T-helper 1 cell treated with Interleukin-12 subunit alpha and Interleukin-12 subunit beta and Interleukin-4 antibody, amounts not matched to agents 30 μg/mL and 1 μg/mL, for 36 hours (primary cell): ENCODE data around the gene STRIP2.

Source experiments
- H3K27ac Mint-ChIP-seq: one replicate; pipeline ENCODE4 v1.8.0; 2021; ENCODE audit warnings: mild to moderate bottlenecking, mixed read lengths
- H3K27me3 Mint-ChIP-seq: one replicate; pipeline ENCODE4 v1.8.0; 2021; ENCODE audit warnings: low read depth, mixed read lengths
- H3K36me3 Mint-ChIP-seq: one replicate; pipeline ENCODE4 v1.8.0; 2021; ENCODE audit warnings: low read depth, mixed read lengths
- H3K4me1 Mint-ChIP-seq: one replicate; pipeline ENCODE4 v1.8.0; 2021; ENCODE audit warnings: low read depth, mixed read lengths
- H3K4me3 Mint-ChIP-seq: one replicate; pipeline ENCODE4 v1.8.0; 2021; ENCODE audit warnings: mild to moderate bottlenecking, moderate library complexity, mixed read lengths
- H3K9me3 Mint-ChIP-seq: one replicate; pipeline ENCODE4 v1.8.0; 2021; ENCODE audit warnings: mixed read lengths

Gene STRIP2

GRCh38 chr7:129433847-129434674, at the start of gene STRIP2:
Gene STRIP2, plus strand, starts transcription at chr7:129434432. Its CDS starts 41 bp downstream, at chr7:129434473.
- Mint-ChIP-seq H3K27ac (peak within 1 kb of the TSS; percentile 94), H3K36me3 (peaks cover 7% of the 10 kb centered on the region), H3K27me3 (peaks cover 12% of the 10 kb centered on the region), H3K9me3 (no peaks in the 10 kb centered on the region), H3K4me3 (peak within 1 kb of the TSS; percentile 98), H3K4me1 (peaks cover 38% of the 10 kb centered on the region)

GRCh38 chr7:129385116-129385515, 49.1 kb upstream of the STRIP2 start:
- H3K27ac Mint-ChIP-seq, result no peak overlapping the region
- peaks cover 18% of the 10 kb centered on the region for H3K36me3 Mint-ChIP-seq
- H3K9me3 Mint-ChIP-seq, result no peaks in the 10 kb centered on the region
- H3K4me1 Mint-ChIP-seq, result peaks cover 30% of the 10 kb centered on the region
- no peaks in the 10 kb centered on the region for H3K27me3 Mint-ChIP-seq
- no peak overlapping the region for H3K4me3 Mint-ChIP-seq

- Mint-ChIP-seq H3K27ac (no peak overlapping the region), H3K36me3 (peaks cover 18% of the 10 kb centered on the region)
Measured at GRCh38 chr7:129385598-129385997, 48.6 kb upstream of the STRIP2 start.

GRCh38 chr7:129386506-129386905, 47.7 kb upstream of the STRIP2 start:
- no peaks in the 10 kb centered on the region for H3K27me3 Mint-ChIP-seq
- H3K9me3 Mint-ChIP-seq, result no peaks in the 10 kb centered on the region
- no peak overlapping the region for H3K27ac Mint-ChIP-seq
- peaks cover 28% of the 10 kb centered on the region for H3K4me1 Mint-ChIP-seq
- no peak overlapping the region for H3K4me3 Mint-ChIP-seq
- peaks cover 18% of the 10 kb centered on the region for H3K36me3 Mint-ChIP-seq

More at GRCh38 chr7:129385598-129385997, 48.6 kb upstream of the STRIP2 start:
- no peak overlapping the region for H3K4me3 Mint-ChIP-seq
- H3K27me3 Mint-ChIP-seq, result no peaks in the 10 kb centered on the region
- H3K4me1 Mint-ChIP-seq, result peaks cover 30% of the 10 kb centered on the region
- H3K9me3 Mint-ChIP-seq, result no peaks in the 10 kb centered on the region

- Mint-ChIP-seq H3K27me3 (no peaks in the 10 kb centered on the region), H3K9me3 (no peaks in the 10 kb centered on the region), H3K27ac (no peak overlapping the region), H3K4me3 (no peak overlapping the region), H3K36me3 (peaks cover 15% of the 10 kb centered on the region), H3K4me1 (peaks cover 21% of the 10 kb centered on the region)
Measured at GRCh38 chr7:129387537-129387936, 46.7 kb upstream of the STRIP2 start.

GRCh38 chr7:129388333-129389098, 45.7 kb upstream of the STRIP2 start:
- H3K9me3 Mint-ChIP-seq, result no peaks in the 10 kb centered on the region
- peaks cover 15% of the 10 kb centered on the region for H3K36me3 Mint-ChIP-seq
- H3K4me1 Mint-ChIP-seq, result peaks cover 19% of the 10 kb centered on the region
- H3K27me3 Mint-ChIP-seq, result no peaks in the 10 kb centered on the region
- H3K4me3 Mint-ChIP-seq, result no peak overlapping the region
- H3K27ac Mint-ChIP-seq, result no peak overlapping the region

- Mint-ChIP-seq H3K4me3 (no peak overlapping the region), H3K27me3 (no peaks in the 10 kb centered on the region), H3K36me3 (peaks cover 17% of the 10 kb centered on the region), H3K27ac (no peak overlapping the region), H3K9me3 (no peaks in the 10 kb centered on the region), H3K4me1 (peaks cover 14% of the 10 kb centered on the region)
Measured at GRCh38 chr7:129389829-129390228, 44.4 kb upstream of the STRIP2 start.

GRCh38 chr7:129390314-129390713, 43.9 kb upstream of the STRIP2 start:
- no peaks in the 10 kb centered on the region for H3K9me3 Mint-ChIP-seq
- no peak overlapping the region for H3K27ac Mint-ChIP-seq
- H3K36me3 Mint-ChIP-seq, result peaks cover 18% of the 10 kb centered on the region
- no peaks in the 10 kb centered on the region for H3K27me3 Mint-ChIP-seq
- H3K4me1 Mint-ChIP-seq, result peaks cover 12% of the 10 kb centered on the region
- no peak overlapping the region for H3K4me3 Mint-ChIP-seq

GRCh38 chr7:129391546-129392171, 42.6 kb upstream of the STRIP2 start:
- Mint-ChIP-seq H3K36me3 (peaks cover 13% of the 10 kb centered on the region), H3K4me1 (peaks cover 6% of the 10 kb centered on the region), H3K4me3 (no peak overlapping the region), H3K9me3 (no peaks in the 10 kb centered on the region), H3K27me3 (no peaks in the 10 kb centered on the region), H3K27ac (no peak overlapping the region)

- Mint-ChIP-seq H3K4me1 (no peaks in the 10 kb centered on the region), H3K27ac (no peak overlapping the region), H3K9me3 (no peaks in the 10 kb centered on the region), H3K27me3 (no peaks in the 10 kb centered on the region), H3K36me3 (peaks cover 12% of the 10 kb centered on the region), H3K4me3 (no peak overlapping the region)
Measured at GRCh38 chr7:129393255-129393654, 41.0 kb upstream of the STRIP2 start.

GRCh38 chr7:129394101-129394500, 40.1 kb upstream of the STRIP2 start:
- H3K27ac Mint-ChIP-seq, result no peak overlapping the region
- peaks cover 9% of the 10 kb centered on the region for H3K36me3 Mint-ChIP-seq
- H3K4me3 Mint-ChIP-seq, result no peak overlapping the region
- no peaks in the 10 kb centered on the region for H3K9me3 Mint-ChIP-seq
- no peaks in the 10 kb centered on the region for H3K4me1 Mint-ChIP-seq
- H3K27me3 Mint-ChIP-seq, result no peaks in the 10 kb centered on the region

GRCh38 chr7:129394982-129395914, 39.0 kb upstream of the STRIP2 start:
- Mint-ChIP-seq H3K4me3 (no peak overlapping the region), H3K9me3 (no peaks in the 10 kb centered on the region), H3K4me1 (no peaks in the 10 kb centered on the region), H3K27ac (no peak overlapping the region), H3K36me3 (peaks cover 10% of the 10 kb centered on the region), H3K27me3 (no peaks in the 10 kb centered on the region)

GRCh38 chr7:129401228-129401966, 32.8 kb upstream of the STRIP2 start:
- H3K27ac Mint-ChIP-seq, result peak overlapping the region; percentile 58
- H3K4me3 Mint-ChIP-seq, result no peak overlapping the region

More at GRCh38 chr7:129401228-129401966, 32.8 kb upstream of the STRIP2 start:
- Mint-ChIP-seq H3K36me3 (peaks cover 19% of the 10 kb centered on the region), H3K4me1 (peaks cover 29% of the 10 kb centered on the region), H3K27me3 (no peaks in the 10 kb centered on the region), H3K9me3 (no peaks in the 10 kb centered on the region)
